ENCODE measurements around the gene COL18A1. TPM values are rescaled to one million over a fixed set of nuclear protein-coding genes. Genes with fewer than 3 reads are reported as not detected.

Gene COL18A1
- total RNA-seq, 1 donor from 2014 or later: 9.2 TPM

- DNase-seq (ENCODE audit: low read depth): no peak
- no peak for TF ChIP-seq CTCF (IDR thresholded peaks at IDR 0.05; ENCODE audit: insufficient read depth, low read length, severe bottlenecking)
- H3K27me3 ChIP-seq (ENCODE audit: control insufficient read depth, insufficient read depth, low read length): no peaks in the 10 kb centered on the region
- H3K4me3 ChIP-seq (ENCODE audit: low read depth, low read length): no peak overlapping the region
- H3K36me3 ChIP-seq (ENCODE audit: control insufficient read depth, insufficient read depth, low read length): peaks cover 1% of the 10 kb centered on the region
- FAIRE-seq: no peak
Measured at GRCh38 chr21:45511007-45511406, 106.0 kb downstream of the COL18A1 start.

- H3K36me3 ChIP-seq (ENCODE audit: control insufficient read depth, insufficient read depth, low read length): peaks cover 1% of the 10 kb centered on the region
- no peak for TF ChIP-seq CTCF (IDR thresholded peaks at IDR 0.05; ENCODE audit: insufficient read depth, low read length, severe bottlenecking)
- DNase-seq (ENCODE audit: low read depth): no peak
- H3K27me3 ChIP-seq (ENCODE audit: control insufficient read depth, insufficient read depth, low read length): no peaks in the 10 kb centered on the region
- no peak for FAIRE-seq
- H3K4me3 ChIP-seq (ENCODE audit: low read depth, low read length): no peak overlapping the region
Measured at GRCh38 chr21:45511661-45512431, 106.9 kb downstream of the COL18A1 start.

GRCh38 chr21:45512626-45513002 lies 107.6 kb downstream of the COL18A1 start:
- no peak for TF ChIP-seq CTCF (IDR thresholded peaks at IDR 0.05; ENCODE audit: insufficient read depth, low read length, severe bottlenecking)
- H3K4me3 ChIP-seq (ENCODE audit: low read depth, low read length): no peak overlapping the region
- no peak for DNase-seq (ENCODE audit: low read depth)

GRCh38 chr21:45513003-45513717 lies 108.2 kb downstream of the COL18A1 start:
- no peak for TF ChIP-seq CTCF (IDR thresholded peaks at IDR 0.05; ENCODE audit: insufficient read depth, low read length, severe bottlenecking)
- FAIRE-seq (no peak), DNase-seq (ENCODE audit: low read depth) (peak; percentile 11)
- Histone ChIP-seq H3K36me3 (ENCODE audit: control insufficient read depth, insufficient read depth, low read length) (peaks cover 1% of the 10 kb centered on the region), H3K4me3 (ENCODE audit: low read depth, low read length) (no peak overlapping the region), H3K27me3 (ENCODE audit: control insufficient read depth, insufficient read depth, low read length) (no peaks in the 10 kb centered on the region)

More at GRCh38 chr21:45512626-45513002, 107.6 kb downstream of the COL18A1 start:
- no peak for FAIRE-seq
- Histone ChIP-seq H3K36me3 (ENCODE audit: control insufficient read depth, insufficient read depth, low read length) (peaks cover 1% of the 10 kb centered on the region), H3K27me3 (ENCODE audit: control insufficient read depth, insufficient read depth, low read length) (no peaks in the 10 kb centered on the region)

- Histone ChIP-seq H3K4me3 (ENCODE audit: low read depth, low read length) (no peak overlapping the region), H3K36me3 (ENCODE audit: control insufficient read depth, insufficient read depth, low read length) (peaks cover 1% of the 10 kb centered on the region), H3K27me3 (ENCODE audit: control insufficient read depth, insufficient read depth, low read length) (no peaks in the 10 kb centered on the region)
- no peak for FAIRE-seq
- TF ChIP-seq CTCF (IDR thresholded peaks at IDR 0.05; ENCODE audit: insufficient read depth, low read length, severe bottlenecking): no peak
- no peak for DNase-seq (ENCODE audit: low read depth)
Measured at GRCh38 chr21:45513741-45514310, 108.9 kb downstream of the COL18A1 start.

Measured in bronchial epithelial cell (primary cell).